ENCODE results near the gene WNT5A.

The WNT5A gene

DNA sequence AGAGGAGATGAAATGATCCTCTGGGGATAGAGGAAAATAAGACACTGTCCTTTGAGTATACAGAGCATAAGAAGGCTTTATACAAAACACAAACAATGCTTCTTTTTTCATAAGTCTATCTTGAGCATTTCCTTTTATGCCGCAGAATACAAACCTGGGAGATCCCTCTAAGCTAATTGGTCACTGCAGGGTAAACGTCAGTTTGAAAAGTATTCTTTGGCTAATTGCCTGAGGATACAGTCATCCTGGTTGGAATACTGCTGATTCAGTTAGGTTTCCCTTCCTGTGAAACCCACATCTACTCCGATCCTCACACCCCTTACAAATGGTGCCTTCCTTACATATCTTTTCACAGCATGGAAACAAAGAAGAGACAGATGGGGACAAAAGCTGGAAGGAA, 10.6 kb downstream of the WNT5A start:
- TF ChIP-seq, protein P1, sequence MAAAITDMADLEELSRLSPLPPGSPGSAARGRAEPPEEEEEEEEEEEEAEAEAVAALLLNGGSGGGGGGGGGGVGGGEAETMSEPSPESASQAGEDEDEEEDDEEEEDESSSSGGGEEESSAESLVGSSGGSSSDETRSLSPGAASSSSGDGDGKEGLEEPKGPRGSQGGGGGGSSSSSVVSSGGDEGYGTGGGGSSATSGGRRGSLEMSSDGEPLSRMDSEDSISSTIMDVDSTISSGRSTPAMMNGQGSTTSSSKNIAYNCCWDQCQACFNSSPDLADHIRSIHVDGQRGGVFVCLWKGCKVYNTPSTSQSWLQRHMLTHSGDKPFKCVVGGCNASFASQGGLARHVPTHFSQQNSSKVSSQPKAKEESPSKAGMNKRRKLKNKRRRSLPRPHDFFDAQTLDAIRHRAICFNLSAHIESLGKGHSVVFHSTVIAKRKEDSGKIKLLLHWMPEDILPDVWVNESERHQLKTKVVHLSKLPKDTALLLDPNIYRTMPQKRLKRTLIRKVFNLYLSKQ (tag by site-specific recombination; IDR thresholded peaks at IDR 0.05; ENCODE audit: borderline replicate concordance) = no peak
- TF ChIP-seq ZNF10 (tag by site-specific recombination; IDR thresholded peaks at IDR 0.05) (no peak), ZNF76 (tag by site-specific recombination; IDR thresholded peaks at IDR 0.05; ENCODE audit: borderline replicate concordance, low read depth) (no peak), PRDM1 (tag by site-specific recombination; IDR thresholded peaks at IDR 0.05) (no peak), ZNF221 (tag by site-specific recombination; IDR thresholded peaks at IDR 0.05; ENCODE audit: borderline replicate concordance) (no peak), ZSCAN30 (tag by site-specific recombination; IDR thresholded peaks at IDR 0.05) (no peak)
- TF ChIP-seq, protein P2, sequence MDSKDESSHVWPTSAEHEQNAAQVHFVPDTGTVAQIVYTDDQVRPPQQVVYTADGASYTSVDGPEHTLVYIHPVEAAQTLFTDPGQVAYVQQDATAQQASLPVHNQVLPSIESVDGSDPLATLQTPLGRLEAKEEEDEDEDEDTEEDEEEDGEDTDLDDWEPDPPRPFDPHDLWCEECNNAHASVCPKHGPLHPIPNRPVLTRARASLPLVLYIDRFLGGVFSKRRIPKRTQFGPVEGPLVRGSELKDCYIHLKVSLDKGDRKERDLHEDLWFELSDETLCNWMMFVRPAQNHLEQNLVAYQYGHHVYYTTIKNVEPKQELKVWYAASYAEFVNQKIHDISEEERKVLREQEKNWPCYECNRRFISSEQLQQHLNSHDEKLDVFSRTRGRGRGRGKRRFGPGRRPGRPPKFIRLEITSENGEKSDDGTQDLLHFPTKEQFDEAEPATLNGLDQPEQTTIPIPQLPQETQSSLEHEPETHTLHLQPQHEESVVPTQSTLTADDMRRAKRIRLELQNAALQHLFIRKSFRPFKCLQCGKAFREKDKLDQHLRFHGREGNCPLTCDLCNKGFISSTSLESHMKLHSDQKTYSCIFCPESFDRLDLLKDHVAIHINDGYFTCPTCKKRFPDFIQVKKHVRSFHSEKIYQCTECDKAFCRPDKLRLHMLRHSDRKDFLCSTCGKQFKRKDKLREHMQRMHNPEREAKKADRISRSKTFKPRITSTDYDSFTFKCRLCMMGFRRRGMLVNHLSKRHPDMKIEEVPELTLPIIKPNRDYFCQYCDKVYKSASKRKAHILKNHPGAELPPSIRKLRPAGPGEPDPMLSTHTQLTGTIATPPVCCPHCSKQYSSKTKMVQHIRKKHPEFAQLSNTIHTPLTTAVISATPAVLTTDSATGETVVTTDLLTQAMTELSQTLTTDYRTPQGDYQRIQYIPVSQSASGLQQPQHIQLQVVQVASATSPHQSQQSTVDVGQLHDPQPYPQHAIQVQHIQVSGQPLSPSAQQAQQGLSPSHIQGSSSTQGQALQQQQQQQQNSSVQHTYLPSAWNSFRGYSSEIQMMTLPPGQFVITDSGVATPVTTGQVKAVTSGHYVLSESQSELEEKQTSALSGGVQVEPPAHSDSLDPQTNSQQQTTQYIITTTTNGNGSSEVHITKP (tag by site-specific recombination; IDR thresholded peaks at IDR 0.05) = peak; percentile 32
- H3K36me3 ChIP-seq (ENCODE audit: control insufficient read depth in 2 of 2, insufficient read depth in 1 of 2, low read length in 2 of 2) = peaks cover 4 to 65% of the 10 kb centered on the region in 2 experiments; a peak in 2 of 3 replicates
- no peaks in the 10 kb centered on the region for H3K4me1 ChIP-seq (ENCODE audit: control insufficient read depth, insufficient read depth, low read length)
- H3K27ac ChIP-seq (ENCODE audit: extremely low read depth, low read depth, low read length) = no peak overlapping the region
- ChIA-PET POLR2A (no interaction called here), CTCF (interaction anchor here (0.7 kb wide), 1 partner anchor 780 kb away, joined by 3 read pairs; no protein-coding TSS in a partner anchor)
- no peaks in the 10 kb centered on the region for H3K9me3 ChIP-seq (ENCODE audit: control insufficient read depth, insufficient read depth, low read depth, low read length)
- no peak overlapping the region for H3K4me3 ChIP-seq (ENCODE audit: low read depth, low read length)

DNA sequence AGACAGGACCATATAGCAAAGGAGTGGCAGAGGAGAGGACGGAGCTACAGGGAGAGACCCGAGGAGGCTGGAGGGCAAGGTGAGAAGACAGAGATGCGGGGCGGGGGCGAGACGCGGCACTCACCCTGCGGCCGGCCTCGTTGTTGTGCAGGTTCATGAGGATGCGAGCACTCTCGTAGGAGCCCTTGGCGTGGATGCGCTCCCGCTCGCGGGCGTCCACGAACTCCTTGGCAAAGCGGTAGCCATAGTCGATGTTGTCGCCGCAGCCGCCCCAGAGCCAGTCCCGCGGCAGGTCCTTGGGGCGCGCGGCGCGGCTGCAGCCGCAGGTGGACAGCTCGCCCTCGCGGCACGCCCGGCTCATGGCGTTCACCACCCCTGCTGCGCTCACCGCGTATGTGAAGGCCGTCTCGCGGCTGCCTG, 12.9 kb downstream of the WNT5A start:
- H3K4me1 ChIP-seq (ENCODE audit: control insufficient read depth, insufficient read depth, low read length) = no peaks in the 10 kb centered on the region
- no peak for TF ChIP-seq OSR2 (tag by site-specific recombination; IDR thresholded peaks at IDR 0.05)
- POLR2A ChIA-PET = no interaction called here
- H3K9me3 ChIP-seq (ENCODE audit: control insufficient read depth, insufficient read depth, low read depth, low read length) = no peaks in the 10 kb centered on the region
- H3K27ac ChIP-seq (ENCODE audit: extremely low read depth, low read depth, low read length) = no peak overlapping the region
- CTCF ChIA-PET = no interaction called here
- H3K4me3 ChIP-seq (ENCODE audit: low read depth, low read length) = no peak overlapping the region
- H3K36me3 ChIP-seq (ENCODE audit: control insufficient read depth in 2 of 2, insufficient read depth in 1 of 2, low read length in 2 of 2) = peaks cover 4 to 78% of the 10 kb centered on the region in 2 experiments; a peak in 2 of 3 replicates

DNA sequence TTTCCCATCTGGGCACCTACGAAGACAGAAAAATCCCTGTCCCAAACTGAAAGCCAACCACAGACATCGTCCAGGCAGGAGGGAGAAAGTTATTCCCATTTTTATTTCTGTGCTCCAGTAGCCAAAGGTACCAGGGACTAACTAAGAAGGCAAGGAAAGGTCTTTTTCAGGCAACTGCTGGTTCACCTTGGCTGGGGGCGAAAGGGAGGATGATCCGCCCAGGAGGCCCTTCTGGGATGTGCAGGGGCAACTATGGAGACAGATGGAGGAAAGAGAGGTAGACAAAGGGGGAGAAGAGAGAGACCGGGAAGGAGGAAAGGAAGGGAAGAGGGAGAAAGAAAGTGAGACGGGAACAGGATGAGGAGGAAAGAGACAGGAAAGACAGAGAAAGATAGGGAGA, 13.3 kb downstream of the WNT5A start:
- Histone ChIP-seq H3K4me1 (ENCODE audit: control insufficient read depth, insufficient read depth, low read length) (no peaks in the 10 kb centered on the region), H3K4me3 (ENCODE audit: low read depth, low read length) (no peak overlapping the region), H3K9me3 (ENCODE audit: control insufficient read depth, insufficient read depth, low read depth, low read length) (no peaks in the 10 kb centered on the region), H3K36me3 (ENCODE audit: control insufficient read depth in 2 of 2, insufficient read depth in 1 of 2, low read length in 2 of 2) (peaks cover 4 to 76% of the 10 kb centered on the region in 2 experiments; a peak in 2 of 3 replicates), H3K27ac (ENCODE audit: extremely low read depth, low read depth, low read length) (no peak overlapping the region)
- ChIA-PET CTCF (no interaction called here), POLR2A (interaction anchor here (1.0 kb wide), 1 partner anchor 14 kb away, joined by 3 read pairs; no protein-coding TSS in a partner anchor)
- TF ChIP-seq, protein P3, sequence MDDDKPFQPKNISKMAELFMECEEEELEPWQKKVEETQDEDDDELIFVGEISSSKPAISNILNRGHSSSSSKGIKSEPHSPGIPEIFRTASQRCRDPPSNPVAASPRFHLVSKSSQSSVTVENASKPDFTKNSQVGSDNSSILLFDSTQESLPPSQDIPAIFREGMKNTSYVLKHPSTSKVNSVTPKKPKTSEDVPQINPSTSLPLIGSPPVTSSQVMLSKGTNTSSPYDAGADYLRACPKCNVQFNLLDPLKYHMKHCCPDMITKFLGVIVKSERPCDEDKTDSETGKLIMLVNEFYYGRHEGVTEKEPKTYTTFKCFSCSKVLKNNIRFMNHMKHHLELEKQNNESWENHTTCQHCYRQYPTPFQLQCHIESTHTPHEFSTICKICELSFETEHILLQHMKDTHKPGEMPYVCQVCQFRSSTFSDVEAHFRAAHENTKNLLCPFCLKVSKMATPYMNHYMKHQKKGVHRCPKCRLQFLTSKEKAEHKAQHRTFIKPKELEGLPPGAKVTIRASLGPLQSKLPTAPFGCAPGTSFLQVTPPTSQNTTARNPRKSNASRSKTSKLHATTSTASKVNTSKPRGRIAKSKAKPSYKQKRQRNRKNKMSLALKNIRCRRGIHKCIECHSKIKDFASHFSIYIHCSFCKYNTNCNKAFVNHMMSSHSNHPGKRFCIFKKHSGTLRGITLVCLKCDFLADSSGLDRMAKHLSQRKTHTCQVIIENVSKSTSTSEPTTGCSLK (tag by site-specific recombination; IDR thresholded peaks at IDR 0.05) = no peak
- TF ChIP-seq ZNF19 (tag by site-specific recombination; IDR thresholded peaks at IDR 0.05; ENCODE audit: low read depth) (no peak), ZNF658 (tag by site-specific recombination; IDR thresholded peaks at IDR 0.05) (no peak), ZBTB17 (tag by site-specific recombination; IDR thresholded peaks at IDR 0.05) (no peak)

All from HEK293 (cell line).